RWPE2 (cell line): ENCODE measurements around the gene MCRIP2.
A peak's percentile ranks its signal among the peaks of the same experiment; 100 is the strongest.

Experiments
- ATAC-seq: fragments of 200-7000 bp; cut with Tn5 transposase; 3 replicates; pipeline ENCODE4 v1.9.1; 2021; ENCODE audit warnings: low read depth
- DNase-seq: peaks from one replicate; pipeline ENCODE4 v3.0.0-alpha.2; 2020; ENCODE audit warnings: low spot score
- H3K27ac ChIP-seq: fragments of 450-650 bp; 2 replicates; pipeline ENCODE4 v1.5.1; 2017; ENCODE audit warnings: mild to moderate bottlenecking; ENCODE audit not compliant: poor library complexity, severe bottlenecking
- H3K27me3 ChIP-seq: fragments of 250-450 bp; sonication (Bioruptor Pico); 2 replicates; pipeline ENCODE4 v1.5.1; 2021; ENCODE audit warnings: mild to moderate bottlenecking, moderate library complexity; ENCODE audit not compliant: insufficient read depth, poor library complexity, severe bottlenecking
- H3K36me3 ChIP-seq: fragments of 250-450 bp; sonication (Bioruptor Pico); 2 replicates; pipeline ENCODE4 v1.5.1; 2020; ENCODE audit warnings: low read depth, mild to moderate bottlenecking, moderate library complexity
- H3K4me1 ChIP-seq: fragments of 250-450 bp; sonication (Bioruptor Pico); 2 replicates; pipeline ENCODE4 v1.5.1; 2021; ENCODE audit warnings: mild to moderate bottlenecking, moderate library complexity; ENCODE audit not compliant: insufficient read depth, poor library complexity, severe bottlenecking
- H3K4me3 ChIP-seq: fragments of 250-450 bp; sonication (Bioruptor Pico); 2 replicates; pipeline ENCODE4 v1.5.1; 2021; ENCODE audit warnings: mild to moderate bottlenecking, moderate library complexity; ENCODE audit not compliant: severe bottlenecking
- H3K9me3 ChIP-seq: fragments of 250-450 bp; sonication (Bioruptor Pico); 2 replicates; pipeline ENCODE4 v1.5.1; 2021; ENCODE audit warnings: mild to moderate bottlenecking, moderate library complexity; ENCODE audit not compliant: severe bottlenecking
- TF ChIP-seq, protein P1 (sequence below): fragments of 450-650 bp; IDR thresholded peaks from one replicate; pipeline ENCODE4 v1.5.1; 2017; ENCODE audit warnings: mild to moderate bottlenecking, moderate library complexity; ENCODE audit not compliant: poor library complexity, severe bottlenecking

Gene MCRIP2

DNA sequence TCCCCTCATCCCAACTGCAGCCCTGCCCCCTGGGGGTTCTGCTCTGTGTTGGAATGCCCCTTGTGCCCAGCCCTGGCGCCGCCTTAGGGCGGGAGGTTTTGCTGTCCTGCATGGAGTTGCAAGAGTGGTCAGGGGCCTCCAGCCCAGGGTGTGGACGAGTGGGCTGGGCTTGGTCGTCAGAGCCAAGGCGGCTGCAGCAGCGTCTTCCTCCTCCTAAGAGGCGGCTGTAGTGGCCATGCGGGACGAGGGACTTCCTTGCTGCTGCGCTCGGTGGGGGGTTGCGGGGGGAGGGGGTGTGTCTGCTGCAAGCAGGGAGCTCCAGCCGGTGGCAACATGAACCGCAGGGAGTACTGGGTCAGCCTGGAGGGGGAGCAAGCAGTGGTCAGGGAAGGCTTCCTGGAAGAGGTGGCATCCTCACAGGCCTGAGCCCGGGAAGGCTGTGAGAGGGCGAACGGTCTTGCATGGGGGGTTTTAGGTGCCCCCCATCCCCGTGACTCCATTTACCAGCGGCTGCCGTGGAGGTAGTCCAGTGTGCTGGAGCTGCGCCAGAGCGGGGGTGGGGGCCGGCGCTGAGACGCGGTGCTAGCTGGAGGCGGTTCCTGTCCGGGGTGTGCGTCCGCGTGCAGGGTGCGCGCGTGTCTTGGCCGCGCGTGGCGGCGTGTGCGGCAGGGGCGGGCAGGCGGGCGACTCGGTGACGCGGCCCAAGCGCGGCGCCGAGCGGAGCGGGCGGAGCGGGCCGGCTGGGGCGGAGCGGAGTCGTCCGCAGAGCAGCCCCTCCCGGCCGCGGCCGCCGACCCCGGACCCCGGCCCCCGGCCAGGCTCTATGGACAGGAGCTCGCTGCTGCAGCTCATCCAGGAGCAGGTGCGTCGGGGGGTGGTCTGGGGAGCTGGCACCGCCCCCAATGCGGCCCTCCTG, 33.6 kb downstream of the MCRIP2 start, which contains the start of gene RHBDL1:
Gene RHBDL1 (plus strand): TSS at position 704 of the 916 bp plus-strand sequence. CDS start 120 bp downstream, at position 824.
- peaks cover 37% of the 10 kb centered on the region for H3K36me3 ChIP-seq
- ATAC-seq (no peak), DNase-seq (no peak)
- no peak within 1 kb of the TSS for H3K4me3 ChIP-seq
- H3K27ac ChIP-seq, result peak within 1 kb of the TSS; percentile 72
- H3K9me3 ChIP-seq, result no peaks in the 10 kb centered on the region
- H3K4me1 ChIP-seq, result peaks cover 13% of the 10 kb centered on the region
- TF ChIP-seq, protein P1, sequence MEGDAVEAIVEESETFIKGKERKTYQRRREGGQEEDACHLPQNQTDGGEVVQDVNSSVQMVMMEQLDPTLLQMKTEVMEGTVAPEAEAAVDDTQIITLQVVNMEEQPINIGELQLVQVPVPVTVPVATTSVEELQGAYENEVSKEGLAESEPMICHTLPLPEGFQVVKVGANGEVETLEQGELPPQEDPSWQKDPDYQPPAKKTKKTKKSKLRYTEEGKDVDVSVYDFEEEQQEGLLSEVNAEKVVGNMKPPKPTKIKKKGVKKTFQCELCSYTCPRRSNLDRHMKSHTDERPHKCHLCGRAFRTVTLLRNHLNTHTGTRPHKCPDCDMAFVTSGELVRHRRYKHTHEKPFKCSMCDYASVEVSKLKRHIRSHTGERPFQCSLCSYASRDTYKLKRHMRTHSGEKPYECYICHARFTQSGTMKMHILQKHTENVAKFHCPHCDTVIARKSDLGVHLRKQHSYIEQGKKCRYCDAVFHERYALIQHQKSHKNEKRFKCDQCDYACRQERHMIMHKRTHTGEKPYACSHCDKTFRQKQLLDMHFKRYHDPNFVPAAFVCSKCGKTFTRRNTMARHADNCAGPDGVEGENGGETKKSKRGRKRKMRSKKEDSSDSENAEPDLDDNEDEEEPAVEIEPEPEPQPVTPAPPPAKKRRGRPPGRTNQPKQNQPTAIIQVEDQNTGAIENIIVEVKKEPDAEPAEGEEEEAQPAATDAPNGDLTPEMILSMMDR, result no peak
- no peaks in the 10 kb centered on the region for H3K27me3 ChIP-seq

DNA sequence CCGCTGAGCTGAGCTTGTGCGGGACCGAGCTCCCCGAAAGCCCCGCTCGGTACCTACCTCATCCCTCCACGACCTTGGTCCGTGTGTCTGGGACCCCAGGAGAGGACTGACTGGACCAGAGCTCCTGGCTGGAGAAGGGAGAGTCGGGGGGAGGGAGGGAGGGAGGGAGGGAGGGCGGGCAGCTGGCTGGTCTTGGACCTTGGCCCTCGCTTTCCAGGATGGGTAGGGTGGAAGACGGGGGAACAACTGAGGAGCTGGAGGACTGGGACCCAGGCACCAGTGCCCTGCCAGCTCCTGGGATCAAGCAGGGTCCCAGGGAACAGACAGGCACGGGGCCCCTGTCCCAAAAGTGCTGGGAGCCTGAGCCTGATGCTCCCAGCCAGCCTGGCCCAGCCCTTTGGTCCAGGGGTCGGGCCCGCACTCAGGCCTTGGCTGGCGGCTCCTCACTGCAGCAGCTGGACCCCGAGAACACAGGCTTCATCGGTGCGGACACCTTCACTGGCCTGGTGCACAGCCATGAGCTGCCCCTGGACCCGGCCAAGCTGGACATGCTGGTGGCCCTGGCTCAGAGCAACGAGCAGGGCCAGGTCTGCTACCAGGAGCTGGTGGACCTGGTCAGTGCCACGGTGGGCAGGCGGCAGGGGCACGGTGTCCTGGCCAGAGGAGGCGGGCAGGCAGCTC, 34.4 kb downstream of the MCRIP2 start:
- DNase-seq, result no peak
- Histone ChIP-seq H3K4me3 (no peak overlapping the region), H3K27ac (peak overlapping the region; percentile 72), H3K4me1 (peaks cover 13% of the 10 kb centered on the region), H3K9me3 (no peaks in the 10 kb centered on the region), H3K36me3 (peaks cover 29% of the 10 kb centered on the region), H3K27me3 (no peaks in the 10 kb centered on the region)
- TF ChIP-seq, protein P1, result no peak
- ATAC-seq, result no peak

DNA sequence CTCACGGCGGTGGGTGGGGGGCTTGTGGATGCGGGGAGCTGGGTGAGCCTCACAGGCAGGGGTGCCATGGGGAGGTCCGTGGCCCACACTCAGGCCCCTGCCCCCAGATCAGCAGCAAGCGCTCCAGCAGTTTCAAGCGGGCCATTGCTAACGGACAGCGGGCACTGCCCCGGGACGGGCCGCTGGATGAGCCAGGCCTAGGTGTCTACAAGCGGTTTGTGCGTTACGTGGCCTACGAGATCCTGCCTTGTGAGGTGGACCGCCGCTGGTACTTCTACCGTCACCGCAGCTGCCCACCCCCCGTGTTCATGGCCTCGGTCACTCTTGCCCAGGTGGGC, 34.9 kb downstream of the MCRIP2 start:
- Histone ChIP-seq H3K4me1 (peaks cover 15% of the 10 kb centered on the region), H3K9me3 (no peaks in the 10 kb centered on the region), H3K27ac (peak overlapping the region; percentile 72), H3K27me3 (no peaks in the 10 kb centered on the region), H3K4me3 (no peak overlapping the region), H3K36me3 (peaks cover 29% of the 10 kb centered on the region)
- DNase-seq (no peak), ATAC-seq (no peak)
- TF ChIP-seq, protein P1, result no peak

DNA sequence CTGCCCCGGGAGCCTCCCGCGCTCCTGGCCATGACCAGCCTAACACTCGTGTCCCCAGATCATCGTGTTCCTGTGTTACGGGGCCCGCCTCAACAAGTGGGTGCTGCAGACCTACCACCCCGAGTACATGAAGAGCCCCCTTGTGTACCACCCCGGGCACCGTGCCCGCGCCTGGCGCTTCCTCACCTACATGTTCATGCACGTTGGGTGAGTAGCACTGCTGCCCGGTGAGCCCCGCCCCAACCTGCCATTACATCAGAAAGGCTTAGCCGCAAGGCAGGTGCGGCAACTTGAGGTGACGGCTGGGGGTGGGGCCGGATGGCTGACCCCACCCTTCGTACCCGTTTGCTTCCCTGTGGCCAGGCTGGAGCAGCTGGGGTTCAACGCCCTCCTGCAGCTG, 35.3 kb downstream of the MCRIP2 start:
- peaks cover 31% of the 10 kb centered on the region for H3K36me3 ChIP-seq
- TF ChIP-seq, protein P1, result no peak
- peak; percentile 97 for DNase-seq
- H3K27ac ChIP-seq, result peak overlapping the region; percentile 72
- H3K27me3 ChIP-seq, result no peaks in the 10 kb centered on the region
- ATAC-seq, result peak; percentile 44
- H3K9me3 ChIP-seq, result no peaks in the 10 kb centered on the region
- H3K4me1 ChIP-seq, result peaks cover 19% of the 10 kb centered on the region
- peak overlapping the region; percentile 26 for H3K4me3 ChIP-seq
